Esophagus squamous epithelium (tissue), 4 donors: ENCODE measurements around the gene TM4SF18.

Experiments used
- CTCF ChIP-seq, 6 experiments: fragments of 450-650 bp in 4 of 6; fragments of 200-600 bp in 2 of 6; sonication (generic) in 2 of 6; IDR thresholded peaks; one replicate each; pipeline ENCODE4 v1.5.1; 2016 to 2019; ENCODE audit warnings: antibody characterized with exemption in 6 of 6, mild to moderate bottlenecking in 4 of 6, moderate library complexity in 4 of 6
- POLR2A ChIP-seq, 4 donors: fragments of 450-650 bp; IDR thresholded peaks; one replicate each; pipeline ENCODE4 v1.6.1; 2017; ENCODE audit warnings: antibody characterized with exemption in 4 of 4, mild to moderate bottlenecking in 4 of 4, moderate library complexity in 3 of 4

- TF ChIP-seq CTCF (IDR thresholded peaks at IDR 0.05) (no peak), POLR2A (IDR thresholded peaks at IDR 0.05) (no peak)
Measured at GRCh38 chr3:149299938-149300801, 33.3 kb downstream of the TM4SF18 start.
